Measurements from ENCODE around the gene CERS1. TPM values are rescaled to one million over a fixed set of nuclear protein-coding genes. Genes with fewer than 3 reads are reported as not detected.

The CERS1 gene
- total and polyA plus RNA-seq, 8 donors: 0.37 to 4.8 (median 0.61) TPM; not detected in 3

DNA sequence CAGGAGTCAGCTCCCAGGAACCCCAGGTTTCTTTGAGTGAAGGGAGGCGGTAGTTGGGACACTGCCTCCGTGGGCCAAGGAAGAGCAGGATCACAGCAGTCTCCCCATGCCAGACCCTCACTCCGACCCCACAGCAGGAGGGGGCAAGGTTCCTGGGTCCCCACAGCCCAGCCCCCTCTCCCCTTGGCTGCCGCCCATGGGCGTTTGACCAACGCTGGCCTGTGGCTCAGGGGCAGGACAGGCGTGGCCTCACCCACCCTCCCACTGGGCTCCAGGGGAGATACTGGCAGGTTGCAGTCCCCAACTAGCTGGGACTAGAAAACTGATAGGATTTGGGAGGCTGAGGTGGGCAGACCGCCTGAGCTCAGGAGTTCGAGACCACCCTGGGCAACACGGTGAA is 14.1 kb upstream of the CERS1 start:
- DNase-seq: no peak
- H3K27me3 ChIP-seq: no peaks in the 10 kb centered on the region
- no peak overlapping the region for H3K4me3 ChIP-seq
- 83 to 91% (median 88%) methylated on average over 8 to 10 of the region's 10 CpGs for WGBS, 5 donors
- intact Hi-C loops (cut with DNase I; ENCODE audit: low total_unique reads): no loop called here
- H3K27ac ChIP-seq: no peak overlapping the region
- peaks cover 0 to 19% (median 4%) of the 10 kb centered on the region in 4 donors for H3K4me1 ChIP-seq
- no peak for TF ChIP-seq POLR2AphosphoS5 (IDR thresholded peaks at IDR 0.05)
- no peak for TF ChIP-seq EP300 (IDR thresholded peaks at IDR 0.05)
- TF ChIP-seq, protein P1, sequence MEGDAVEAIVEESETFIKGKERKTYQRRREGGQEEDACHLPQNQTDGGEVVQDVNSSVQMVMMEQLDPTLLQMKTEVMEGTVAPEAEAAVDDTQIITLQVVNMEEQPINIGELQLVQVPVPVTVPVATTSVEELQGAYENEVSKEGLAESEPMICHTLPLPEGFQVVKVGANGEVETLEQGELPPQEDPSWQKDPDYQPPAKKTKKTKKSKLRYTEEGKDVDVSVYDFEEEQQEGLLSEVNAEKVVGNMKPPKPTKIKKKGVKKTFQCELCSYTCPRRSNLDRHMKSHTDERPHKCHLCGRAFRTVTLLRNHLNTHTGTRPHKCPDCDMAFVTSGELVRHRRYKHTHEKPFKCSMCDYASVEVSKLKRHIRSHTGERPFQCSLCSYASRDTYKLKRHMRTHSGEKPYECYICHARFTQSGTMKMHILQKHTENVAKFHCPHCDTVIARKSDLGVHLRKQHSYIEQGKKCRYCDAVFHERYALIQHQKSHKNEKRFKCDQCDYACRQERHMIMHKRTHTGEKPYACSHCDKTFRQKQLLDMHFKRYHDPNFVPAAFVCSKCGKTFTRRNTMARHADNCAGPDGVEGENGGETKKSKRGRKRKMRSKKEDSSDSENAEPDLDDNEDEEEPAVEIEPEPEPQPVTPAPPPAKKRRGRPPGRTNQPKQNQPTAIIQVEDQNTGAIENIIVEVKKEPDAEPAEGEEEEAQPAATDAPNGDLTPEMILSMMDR (IDR thresholded peaks at IDR 0.05): no peak
- no peak for TF ChIP-seq POLR2A (IDR thresholded peaks at IDR 0.05)
- no peaks in the 10 kb centered on the region for H3K9me3 ChIP-seq
- H3K36me3 ChIP-seq: peaks cover 58 to 98% (median 96%) of the 10 kb centered on the region in 4 donors

DNA sequence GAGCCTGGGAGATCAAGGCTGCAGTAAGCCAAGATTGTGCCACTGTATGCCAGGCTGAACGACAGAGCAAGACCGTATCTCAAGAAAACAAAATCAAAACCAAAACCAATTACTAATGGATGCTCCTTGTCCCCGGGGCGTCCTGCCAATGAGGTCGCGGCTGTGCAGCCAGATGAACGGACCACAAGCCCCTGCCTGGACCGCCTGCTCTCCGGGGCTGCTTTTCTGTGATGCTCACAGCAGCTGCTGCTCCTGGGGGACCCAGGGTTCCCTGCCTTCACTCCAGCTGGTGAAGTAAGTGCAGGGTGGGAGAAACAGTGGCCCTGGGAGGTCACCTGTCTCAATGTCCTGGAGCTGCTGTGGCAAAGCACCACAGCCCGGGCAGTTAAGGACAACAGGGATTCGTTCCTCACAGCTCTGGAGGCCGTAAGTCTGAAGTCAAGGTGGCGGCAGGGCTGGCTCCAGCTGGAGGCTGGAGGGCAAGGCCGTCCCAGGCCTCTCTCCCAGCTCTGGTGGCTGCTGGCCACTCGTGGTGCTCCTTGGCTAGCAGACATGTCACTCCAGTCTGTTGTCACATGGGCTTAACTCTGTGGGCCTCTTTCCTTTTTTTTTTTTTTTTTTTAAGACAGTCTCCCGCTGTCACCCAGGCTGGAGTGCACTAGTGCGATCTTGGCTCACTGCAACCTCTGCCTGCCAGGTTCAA is 13.1 kb upstream of the CERS1 start:
- no peak overlapping the region for H3K27ac ChIP-seq
- H3K4me3 ChIP-seq: no peak overlapping the region
- TF ChIP-seq POLR2AphosphoS5 (IDR thresholded peaks at IDR 0.05): no peak
- no peak for TF ChIP-seq EP300 (IDR thresholded peaks at IDR 0.05)
- no peak for TF ChIP-seq POLR2A (IDR thresholded peaks at IDR 0.05)
- TF ChIP-seq, protein P1 (IDR thresholded peaks at IDR 0.05): no peak
- intact Hi-C loops (cut with DNase I; ENCODE audit: low total_unique reads): no loop called here
- H3K4me1 ChIP-seq: peaks cover 0 to 13% (median 2%) of the 10 kb centered on the region in 4 donors
- WGBS, 5 donors: 86 to 94% (median 88%) methylated on average over 9 to 17 of the region's 17 CpGs
- no peaks in the 10 kb centered on the region for H3K9me3 ChIP-seq
- DNase-seq: no peak
- H3K36me3 ChIP-seq: peaks cover 64 to 98% (median 96%) of the 10 kb centered on the region in 4 donors
- H3K27me3 ChIP-seq: no peaks in the 10 kb centered on the region

DNA sequence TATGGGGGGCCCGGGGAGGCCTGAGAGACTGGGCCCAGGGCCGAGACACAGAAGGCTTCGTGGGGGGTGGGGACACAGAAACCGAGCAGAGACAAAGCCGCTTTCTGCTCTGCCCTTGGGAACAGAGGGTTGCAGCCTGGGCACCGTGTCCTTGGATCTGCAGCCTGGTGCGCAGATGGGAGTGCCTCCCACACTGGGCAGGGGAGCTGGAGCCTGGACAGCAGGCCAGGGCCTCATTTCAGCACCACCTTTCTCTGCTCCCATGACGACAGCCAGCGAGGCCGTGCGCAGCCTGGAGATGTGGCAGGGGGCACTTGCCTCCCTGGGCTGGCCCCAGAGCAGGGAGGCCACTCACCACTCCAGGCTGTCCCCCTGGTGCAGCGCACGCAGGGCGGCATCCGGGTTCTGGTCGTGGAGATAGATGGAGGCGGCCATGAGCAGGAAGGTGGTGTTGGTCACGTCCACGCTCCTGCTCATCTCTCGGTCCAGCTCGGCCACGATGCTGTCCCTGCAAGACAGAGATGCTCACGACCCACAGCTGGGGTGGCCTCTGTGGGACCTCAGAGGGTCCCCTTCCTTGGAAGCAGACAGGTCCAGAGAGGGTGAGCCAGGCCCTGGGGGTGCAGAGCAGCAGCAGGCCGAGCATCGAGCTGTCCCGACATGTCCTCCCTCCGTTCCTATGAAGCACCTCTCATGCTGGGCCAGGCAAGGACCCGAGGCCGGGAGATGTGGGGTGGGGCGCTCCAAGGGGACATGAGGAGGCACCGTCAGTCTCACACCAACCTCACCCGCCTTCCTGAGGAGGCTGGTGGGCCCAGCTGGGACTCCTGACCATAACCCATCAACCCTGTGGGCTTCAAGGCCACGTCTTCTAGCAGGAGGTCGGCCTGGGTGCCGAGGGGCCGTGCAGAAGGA is 10.9 kb upstream of the CERS1 start:
- H3K4me1 ChIP-seq: no peaks in the 10 kb centered on the region
- H3K27me3 ChIP-seq: no peaks in the 10 kb centered on the region
- TF ChIP-seq, protein P1 (IDR thresholded peaks at IDR 0.05): no peak
- TF ChIP-seq POLR2A (IDR thresholded peaks at IDR 0.05) (no peak), POLR2AphosphoS5 (IDR thresholded peaks at IDR 0.05) (no peak), EP300 (IDR thresholded peaks at IDR 0.05) (no peak)
- H3K27ac ChIP-seq: no peak overlapping the region
- 88 to 96% (median 92%) methylated on average over 24 to 36 of the region's 36 CpGs for WGBS, 5 donors
- peaks cover 61 to 91% (median 89%) of the 10 kb centered on the region in 4 donors for H3K36me3 ChIP-seq
- no peaks in the 10 kb centered on the region for H3K9me3 ChIP-seq
- intact Hi-C loops (cut with DNase I; ENCODE audit: low total_unique reads): no loop called here
- DNase-seq: no peak
- H3K4me3 ChIP-seq: no peak overlapping the region

DNA sequence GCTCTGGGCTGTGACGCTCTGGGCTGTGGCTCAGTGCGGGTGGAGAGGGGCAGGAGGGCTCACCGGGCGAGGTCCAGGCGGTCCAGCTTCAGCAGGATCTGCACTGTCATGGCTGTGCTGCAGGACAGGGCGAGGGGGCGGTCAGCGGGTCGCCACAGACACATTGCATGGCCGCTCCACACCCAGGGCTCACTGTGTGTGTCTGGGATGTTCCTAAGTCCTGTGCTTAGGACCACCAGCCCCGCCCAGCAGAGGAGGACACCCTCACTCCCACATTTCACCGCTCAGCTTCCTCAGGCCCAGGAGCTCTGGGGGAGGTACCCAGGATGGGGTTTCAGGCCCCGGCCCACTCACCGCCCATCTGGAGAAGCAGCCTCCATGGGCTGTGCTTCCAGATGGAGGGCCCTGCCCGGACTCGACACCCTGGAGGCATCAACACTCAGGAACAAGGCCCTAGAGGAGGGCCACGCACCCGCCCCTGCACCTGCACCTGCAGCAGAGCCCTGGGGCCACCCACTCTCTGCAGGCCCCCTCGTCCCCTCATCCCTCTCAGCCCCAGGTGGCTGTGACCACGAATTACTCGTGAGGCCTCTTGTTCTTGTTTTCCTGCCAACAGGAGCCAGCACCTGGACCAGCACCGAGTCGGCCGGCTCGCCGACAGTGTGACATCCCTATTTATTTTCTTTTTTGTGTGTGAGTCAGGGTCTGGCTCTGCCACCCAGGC is 9.7 kb upstream of the CERS1 start:
- WGBS, 5 donors: 87 to 95% (median 93%) methylated on average over 17 to 26 of the region's 26 CpGs
- no peak overlapping the region for H3K27ac ChIP-seq
- TF ChIP-seq POLR2A (IDR thresholded peaks at IDR 0.05) (no peak), POLR2AphosphoS5 (IDR thresholded peaks at IDR 0.05) (no peak), EP300 (IDR thresholded peaks at IDR 0.05) (no peak)
- TF ChIP-seq, protein P1 (IDR thresholded peaks at IDR 0.05): no peak

More for the DNA sequence above, 9.7 kb upstream of the CERS1 start:
- Histone ChIP-seq H3K4me1 (no peaks in the 10 kb centered on the region), H3K36me3 (peaks cover 64 to 92% (median 90%) of the 10 kb centered on the region in 4 donors), H3K9me3 (no peaks in the 10 kb centered on the region), H3K27me3 (no peaks in the 10 kb centered on the region), H3K4me3 (no peak overlapping the region)
- no peak for DNase-seq
- intact Hi-C loops (cut with DNase I; ENCODE audit: low total_unique reads): no loop called here
